ENCODE data around the gene PHF3. TPM values are rescaled to one million over a fixed set of nuclear protein-coding genes. Genes with fewer than 3 reads are reported as not detected.

The PHF3 gene
- total RNA-seq, 2 experiments from 2014 or later, result 54.8 to 92.5 TPM

- H3K9me3 ChIP-seq (ENCODE audit: low read length), result no peaks in the 10 kb centered on the region; the same call in 1 of the 2 replicates
- peaks cover 55% of the 10 kb centered on the region for H3K36me3 ChIP-seq (ENCODE audit: insufficient read depth, low read length)
- H4K20me1 ChIP-seq (ENCODE audit: insufficient read depth, low read length), result peaks cover 6% of the 10 kb centered on the region; the same call in 1 of the 2 replicates
- no TSS peak for BruUV-seq (replicated peaks)
- H3K27ac ChIP-seq (ENCODE audit: low read depth, low read length, poor library complexity, severe bottlenecking), result no peak overlapping the region
- H3K4me2 ChIP-seq (ENCODE audit: low read length), result no peak overlapping the region
- no peaks in the 10 kb centered on the region for H3K9me2 ChIP-seq (ENCODE audit: insufficient read depth, low read length)
- no peak for DNase-seq (ENCODE audit: low spot score)
- CTCF ChIA-PET (ENCODE audit: unreplicated experiment), result no interaction called here
- TF ChIP-seq EZH2phosphoT487 (IDR thresholded peaks at IDR 0.05; ENCODE audit: borderline replicate concordance, low read depth, low read length) (no peak), CTCF (conservative IDR thresholded peaks at IDR 0.05; ENCODE audit: low read length) (no peak)
- intact Hi-C loops (cut with micrococcal nuclease; ENCODE audit: unreplicated experiment), result no loop called here
- no peak overlapping the region for H3K4me3 ChIP-seq (ENCODE audit: low read depth, low read length, poor library complexity, severe bottlenecking)
- peaks cover 99% of the 10 kb centered on the region for H3K79me2 ChIP-seq (ENCODE audit: insufficient read depth, low read depth, low read length)
- no peak overlapping the region for H2AFZ ChIP-seq (ENCODE audit: low read length)
- peaks cover 59% of the 10 kb centered on the region for H3K4me1 ChIP-seq (ENCODE audit: insufficient read depth, low read length, poor library complexity, severe bottlenecking)
- POLR2A ChIA-PET, result interaction anchor here (0.6 to 14.6 kb wide), 6 partner anchors 10 to 108 kb away, joined by 3 to 192 read pairs (median 6); no protein-coding TSS in a partner anchor
Observed at GRCh38 chr6:63661769-63662168, 26.2 kb downstream of the PHF3 start.

- Histone ChIP-seq H2AFZ (ENCODE audit: low read length) (no peak overlapping the region), H3K9me3 (ENCODE audit: low read length) (no peaks in the 10 kb centered on the region; the same call in 1 of the 2 replicates), H3K4me3 (ENCODE audit: low read depth, low read length, poor library complexity, severe bottlenecking) (no peak overlapping the region), H3K9me2 (ENCODE audit: insufficient read depth, low read length) (no peaks in the 10 kb centered on the region), H3K4me2 (ENCODE audit: low read length) (peak overlapping the region; percentile 42; the same call in 1 of the 2 replicates), H3K79me2 (ENCODE audit: insufficient read depth, low read depth, low read length) (peaks cover 99% of the 10 kb centered on the region), H3K27ac (ENCODE audit: low read depth, low read length, poor library complexity, severe bottlenecking) (peak overlapping the region; percentile 39), H4K20me1 (ENCODE audit: insufficient read depth, low read length) (0 out of 2 replicates have a peak, but pooled peaks cover 3% of the 10 kb centered on the region), H3K4me1 (ENCODE audit: insufficient read depth, low read length, poor library complexity, severe bottlenecking) (peaks cover 75% of the 10 kb centered on the region), H3K36me3 (ENCODE audit: insufficient read depth, low read length) (peaks cover 49% of the 10 kb centered on the region)
- no peak for DNase-seq (ENCODE audit: low spot score)
- TF ChIP-seq EZH2phosphoT487 (IDR thresholded peaks at IDR 0.05; ENCODE audit: borderline replicate concordance, low read depth, low read length) (no peak), CTCF (conservative IDR thresholded peaks at IDR 0.05; ENCODE audit: low read length) (no peak)
- ChIA-PET CTCF (ENCODE audit: unreplicated experiment) (interaction anchor here (0.8 to 1.4 kb wide), 2 partner anchors 14 to 28 kb away, joined by 3 to 6 read pairs; partner anchors contain the start of gene PHF3), POLR2A (interaction anchor here (0.6 to 14.6 kb wide), 13 partner anchors 7 to 110 kb away, joined by 3 to 192 read pairs (median 5); no protein-coding TSS in a partner anchor)
- no TSS peak for BruUV-seq (replicated peaks)
- intact Hi-C loops (cut with micrococcal nuclease; ENCODE audit: unreplicated experiment), result no loop called here
Observed at GRCh38 chr6:63663147-63663955, 27.7 kb downstream of the PHF3 start.

All from OCI-LY7 (cell line).